Natural killer cell (primary cell): ENCODE data around the gene NUBPL. TPM values are rescaled to one million over a fixed set of nuclear protein-coding genes. Genes with fewer than 3 reads are reported as not detected.
A peak's percentile ranks its signal among the peaks of the same experiment; 100 is the strongest.
"Not testable (repeated sequence)": the region's sequence is repeated elsewhere in the genome, so short reads cannot be mapped to it uniquely, and the experiment has no call there.

Experiments
- ATAC-seq, 3 donors: fragments of 150-1000 bp in 2 of 3; fragments of 200-7000 bp in 1 of 3; cut with Tn5 transposase; 1 replicate in 1 of 3; 2 replicates in 2 of 3; pipeline ENCODE4 v1.10.0; 2021; ENCODE audit warnings: mild to moderate bottlenecking in 2 of 3, moderate library complexity in 2 of 3
- DNase-seq, 2 donors: peaks; one replicate each; pipeline versions ENCODE4 v3.0.0 to v3.0.0-alpha.2; 2013 to 2021; ENCODE audit warnings: mixed read lengths in 1 of 2
- H3K27ac ChIP-seq: one replicate; pipeline ENCODE4 v1.5.1; 2013; ENCODE audit warnings: mild to moderate bottlenecking, low read length
- H3K27me3 ChIP-seq: one replicate; pipeline ENCODE4 v1.6.1; 2013; ENCODE audit warnings: low read length; ENCODE audit not compliant: control insufficient read depth, insufficient read depth
- H3K36me3 ChIP-seq: one replicate; pipeline ENCODE4 v1.6.1; 2013; ENCODE audit warnings: low read length; ENCODE audit not compliant: control insufficient read depth, insufficient read depth
- H3K4me1 ChIP-seq: one replicate; pipeline ENCODE4 v1.6.1; 2013; ENCODE audit warnings: low read length; ENCODE audit not compliant: control insufficient read depth, insufficient read depth
- H3K4me3 ChIP-seq: one replicate; pipeline ENCODE4 v1.5.1; 2013; ENCODE audit warnings: low read length
- H3K9me3 ChIP-seq: one replicate; pipeline ENCODE4 v1.6.1; 2013; ENCODE audit warnings: low read length; ENCODE audit not compliant: control insufficient read depth, insufficient read depth
- H3K27ac Mint-ChIP-seq, 2 donors: one replicate each; pipeline ENCODE4 v1.8.0; 2022; ENCODE audit warnings: mild to moderate bottlenecking in 2 of 2, mixed read lengths in 2 of 2, moderate library complexity in 1 of 2
- H3K27me3 Mint-ChIP-seq, 2 donors: one replicate each; pipeline ENCODE4 v1.8.0; 2022; ENCODE audit warnings: low read depth in 2 of 2, mixed read lengths in 2 of 2
- H3K36me3 Mint-ChIP-seq: one replicate; pipeline ENCODE4 v1.8.0; 2022; ENCODE audit warnings: mixed read lengths
- H3K4me1 Mint-ChIP-seq, 2 donors: one replicate each; pipeline ENCODE4 v1.8.0; 2022; ENCODE audit warnings: mixed read lengths in 2 of 2
- H3K4me3 Mint-ChIP-seq: one replicate; pipeline ENCODE4 v1.8.0; 2022; ENCODE audit warnings: mild to moderate bottlenecking, moderate library complexity, mixed read lengths
- H3K9me3 Mint-ChIP-seq, 2 donors: one replicate each; pipeline ENCODE4 v1.8.0; 2022; ENCODE audit warnings: mixed read lengths in 2 of 2
- WGBS: methylation state at CpG from one replicate; pipeline ENCODE4 v1.1.7; 2013; ENCODE audit warnings: missing lambda C conversion rate; ENCODE audit not compliant: insufficient coverage; 5-methylcytosine and 5-hydroxymethylcytosine counted together
- intact Hi-C: fragments of 100-400 bp; cut with micrococcal nuclease; formaldehyde crosslinking; loops from one replicate; pipeline ENCODE4 v1.14.2; 2022
- total RNA-seq, 4 donors: library from RNA; stranded (reverse); fragments of 120-200 nt in 1 of 4; gene quantifications; one replicate each; pipeline versions ENCODE4 v1.2.3 to v1.2.4, GENCODE V29; 2013 to 2022
- TF ChIP-seq, protein P1 (sequence below): fragments of 200-600 bp; IDR thresholded peaks from one replicate; pipeline ENCODE4 v1.8.0; 2022; ENCODE audit warnings: antibody characterized with exemption

The NUBPL gene
- total RNA-seq, 3 donors from 2014 or later (not counting 1 experiment from before 2014, with no cell fraction given) = 7.1 to 8.5 (median 7.5) TPM

DNA sequence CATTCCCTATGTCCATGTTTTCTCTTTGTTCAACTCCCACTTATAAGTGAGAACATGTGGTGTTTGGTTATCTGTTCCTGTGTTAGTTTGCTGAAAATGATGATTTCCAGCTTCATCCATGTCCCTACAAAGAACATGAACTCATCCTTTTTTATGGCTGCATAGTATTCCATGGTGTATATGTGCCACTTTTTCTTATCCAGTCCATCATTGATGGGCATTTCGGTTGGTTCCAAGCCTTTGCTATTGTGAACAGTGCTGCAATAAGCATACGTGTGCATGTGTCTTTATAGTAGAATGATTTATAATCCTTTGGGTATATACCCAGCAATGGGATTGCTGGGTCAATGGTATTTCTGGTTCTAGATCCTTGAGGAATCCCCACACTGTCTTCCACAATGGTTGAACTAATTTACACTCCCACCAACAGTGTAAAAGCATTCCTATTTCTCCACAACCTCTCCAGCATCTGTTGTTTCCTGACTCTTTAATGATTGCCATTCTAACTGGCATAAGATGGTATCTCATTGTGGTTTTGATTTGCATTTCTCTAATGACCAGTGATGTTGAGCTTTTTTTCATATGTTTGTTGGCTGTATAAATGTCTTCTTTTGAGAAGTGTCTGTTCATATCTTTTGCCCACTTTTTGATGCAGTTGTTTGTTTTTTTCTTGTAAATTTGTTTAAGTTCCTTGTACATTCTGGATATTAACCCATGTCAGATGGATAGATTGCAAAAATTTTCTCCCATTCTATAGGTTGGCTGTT is 252.7 kb downstream of the NUBPL start:
- H3K27ac Mint-ChIP-seq, H3K4me1 ChIP-seq, intact Hi-C loops, H3K4me1 Mint-ChIP-seq, H3K4me3 Mint-ChIP-seq, H3K4me3 ChIP-seq, H3K27me3 Mint-ChIP-seq, H3K27ac ChIP-seq, DNase-seq, H3K36me3 ChIP-seq, H3K27me3 ChIP-seq, ATAC-seq: not testable (repeated sequence)
- 75% methylated on average over 2 of the region's 2 CpGs for WGBS
- peaks cover 11% of the 10 kb centered on the region for H3K9me3 ChIP-seq
- Mint-ChIP-seq H3K9me3 (peaks cover 21 to 35% of the 10 kb centered on the region in 2 donors), H3K36me3 (peaks cover 50% of the 10 kb centered on the region)

DNA sequence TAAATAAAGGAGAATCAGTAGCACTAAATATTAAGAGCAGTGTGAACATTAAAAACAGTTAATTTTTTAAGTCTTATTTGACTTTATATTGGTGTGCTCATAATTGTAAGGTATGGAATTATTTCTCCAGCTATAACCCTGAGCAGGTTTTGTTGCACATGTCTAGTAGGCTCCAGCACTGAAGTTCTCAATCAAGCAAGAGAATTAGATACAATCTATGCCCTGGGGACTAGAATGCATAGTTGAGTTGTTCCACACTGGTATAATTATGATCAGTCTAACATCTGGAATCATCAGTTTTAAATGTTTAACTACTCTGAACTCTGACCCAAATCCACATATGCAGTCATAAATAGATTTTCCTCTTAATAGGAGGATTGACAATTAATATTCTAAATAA is 258.1 kb downstream of the NUBPL start:
- DNase-seq (no peak), ATAC-seq (no peak)
- Histone ChIP-seq H3K27me3 (no peaks in the 10 kb centered on the region), H3K4me3 (no peak overlapping the region), H3K27ac (no peak overlapping the region), H3K9me3 (no peaks in the 10 kb centered on the region), H3K4me1 (no peaks in the 10 kb centered on the region), H3K36me3 (no peaks in the 10 kb centered on the region)
- H3K4me1 Mint-ChIP-seq = no peaks in the 10 kb centered on the region
- peaks cover 35% of the 10 kb centered on the region for H3K36me3 Mint-ChIP-seq
- TF ChIP-seq, protein P1, sequence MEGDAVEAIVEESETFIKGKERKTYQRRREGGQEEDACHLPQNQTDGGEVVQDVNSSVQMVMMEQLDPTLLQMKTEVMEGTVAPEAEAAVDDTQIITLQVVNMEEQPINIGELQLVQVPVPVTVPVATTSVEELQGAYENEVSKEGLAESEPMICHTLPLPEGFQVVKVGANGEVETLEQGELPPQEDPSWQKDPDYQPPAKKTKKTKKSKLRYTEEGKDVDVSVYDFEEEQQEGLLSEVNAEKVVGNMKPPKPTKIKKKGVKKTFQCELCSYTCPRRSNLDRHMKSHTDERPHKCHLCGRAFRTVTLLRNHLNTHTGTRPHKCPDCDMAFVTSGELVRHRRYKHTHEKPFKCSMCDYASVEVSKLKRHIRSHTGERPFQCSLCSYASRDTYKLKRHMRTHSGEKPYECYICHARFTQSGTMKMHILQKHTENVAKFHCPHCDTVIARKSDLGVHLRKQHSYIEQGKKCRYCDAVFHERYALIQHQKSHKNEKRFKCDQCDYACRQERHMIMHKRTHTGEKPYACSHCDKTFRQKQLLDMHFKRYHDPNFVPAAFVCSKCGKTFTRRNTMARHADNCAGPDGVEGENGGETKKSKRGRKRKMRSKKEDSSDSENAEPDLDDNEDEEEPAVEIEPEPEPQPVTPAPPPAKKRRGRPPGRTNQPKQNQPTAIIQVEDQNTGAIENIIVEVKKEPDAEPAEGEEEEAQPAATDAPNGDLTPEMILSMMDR = no peak
- H3K9me3 Mint-ChIP-seq = peaks cover 9 to 12% of the 10 kb centered on the region in 2 donors
- H3K4me3 Mint-ChIP-seq = no peak overlapping the region
- intact Hi-C loops = no loop called here
- H3K27me3 Mint-ChIP-seq = no peaks in the 10 kb centered on the region
- H3K27ac Mint-ChIP-seq = no peak overlapping the region

DNA sequence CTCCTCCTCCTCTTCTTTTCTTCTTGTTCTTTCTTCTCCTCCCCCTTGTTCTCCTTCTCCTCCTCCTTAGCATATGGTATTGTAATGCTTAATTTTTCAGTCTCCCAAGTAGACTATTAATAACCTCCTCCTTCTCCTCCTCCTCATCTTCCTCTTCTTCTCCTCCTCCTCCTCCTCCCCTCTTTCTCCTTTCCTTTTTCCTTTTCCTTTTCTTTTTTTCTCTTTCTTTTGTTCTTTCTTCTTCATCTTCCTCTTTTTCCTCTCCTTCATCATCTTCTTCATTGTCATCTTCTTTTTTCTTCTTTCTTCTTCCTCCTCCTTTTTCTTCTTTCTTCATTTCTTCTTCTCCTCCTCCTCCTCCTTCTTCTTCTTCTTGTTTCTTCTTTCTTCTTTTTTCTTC is 264.3 kb downstream of the NUBPL start:
- Histone ChIP-seq H3K4me1 (no peaks in the 10 kb centered on the region), H3K27me3 (no peaks in the 10 kb centered on the region), H3K9me3 (no peaks in the 10 kb centered on the region), H3K27ac (no peak overlapping the region), H3K36me3 (no peaks in the 10 kb centered on the region), H3K4me3 (no peak overlapping the region)
- Mint-ChIP-seq H3K27ac (no peak overlapping the region), H3K27me3 (no peaks in the 10 kb centered on the region), H3K4me1 (no peaks in the 10 kb centered on the region), H3K4me3 (no peak overlapping the region), H3K9me3 (no peaks in the 10 kb centered on the region), H3K36me3 (no peaks in the 10 kb centered on the region)
- TF ChIP-seq, protein P1 = peak; percentile 21
- ATAC-seq = no peak
- no peak for DNase-seq
- intact Hi-C loops = no loop called here

DNA sequence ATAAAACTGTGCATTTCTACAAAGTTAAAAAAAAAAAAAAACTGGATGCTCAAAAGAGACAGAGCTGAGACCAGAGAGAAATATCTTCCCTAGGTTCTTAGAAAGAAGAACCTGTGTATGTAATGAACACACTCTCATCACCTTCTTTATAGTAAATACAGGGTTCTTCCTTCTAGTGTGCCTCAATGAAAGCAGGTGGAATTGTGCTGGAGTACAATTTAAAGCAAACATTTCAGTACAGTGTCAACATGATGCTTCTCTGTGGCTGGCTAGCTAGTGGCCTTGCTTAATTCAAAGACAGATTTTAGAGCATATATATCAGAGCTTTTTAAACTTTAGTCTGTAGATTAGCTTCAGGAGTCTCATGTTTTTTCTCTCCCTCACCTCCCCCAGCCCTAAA is 266.1 kb downstream of the NUBPL start:
- Mint-ChIP-seq H3K4me3 (no peak overlapping the region), H3K36me3 (no peaks in the 10 kb centered on the region), H3K9me3 (no peaks in the 10 kb centered on the region), H3K27me3 (no peaks in the 10 kb centered on the region), H3K4me1 (no peaks in the 10 kb centered on the region), H3K27ac (no peak overlapping the region)
- DNase-seq (no peak), ATAC-seq (no peak)
- intact Hi-C loops = no loop called here
- H3K27me3 ChIP-seq = no peaks in the 10 kb centered on the region
- no peaks in the 10 kb centered on the region for H3K9me3 ChIP-seq
- H3K27ac ChIP-seq = no peak overlapping the region
- no peaks in the 10 kb centered on the region for H3K36me3 ChIP-seq
- H3K4me1 ChIP-seq = no peaks in the 10 kb centered on the region
- H3K4me3 ChIP-seq = no peak overlapping the region
- TF ChIP-seq, protein P1 = no peak
